ENCODE results near the gene VPS8. TPM values are rescaled to one million over a fixed set of nuclear protein-coding genes. Genes with fewer than 3 reads are reported as not detected.

The VPS8 gene
- total and polyA plus RNA-seq, 9 of the 15 experiments (the other 6 are each of a cell fraction or from before 2014, with no cell fraction given), result 7.2 to 41.0 (median 28.3) TPM

DNA sequence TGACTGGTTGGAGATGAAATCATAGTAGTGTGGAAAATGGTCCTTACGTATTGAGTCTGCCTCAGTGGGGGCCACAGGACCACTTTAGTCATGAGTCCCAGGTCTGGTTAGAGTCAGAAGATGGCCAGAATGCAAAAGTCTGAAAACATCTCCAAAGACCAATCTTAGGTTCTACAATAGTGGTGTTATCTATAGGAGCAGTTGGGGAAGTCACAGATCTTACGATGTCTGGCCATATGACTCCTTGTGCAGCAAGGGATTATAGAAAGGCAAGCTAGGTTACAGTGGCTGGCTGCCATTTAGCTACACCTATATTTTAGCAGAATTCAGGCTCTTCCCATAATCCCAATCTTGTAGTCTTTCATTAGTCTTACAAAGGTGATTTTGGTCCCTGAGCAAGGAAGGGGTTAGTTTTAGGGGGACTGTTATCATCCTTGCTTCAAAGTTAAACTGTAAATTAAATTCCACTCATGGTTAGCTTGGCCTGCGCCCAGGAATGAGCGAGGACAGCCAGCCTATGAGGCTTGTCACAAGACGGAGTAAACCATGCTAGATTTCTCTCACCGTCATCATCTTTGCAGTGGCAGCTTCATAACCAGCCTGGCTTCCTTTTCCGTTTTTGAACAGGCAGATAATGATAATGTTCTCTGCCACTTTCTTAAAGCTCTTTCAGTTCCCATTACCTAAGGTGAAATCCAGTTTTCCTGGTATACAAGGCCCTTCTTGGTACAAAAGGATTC, 134.1 kb downstream of the VPS8 start (continued):
- TF ChIP-seq L3MBTL2 (IDR thresholded peaks at IDR 0.05) (peak; percentile 13; the same call in 1 of the 2 replicates), RFX1 (IDR thresholded peaks at IDR 0.05) (no peak), ZNF239 (CRISPR knock-in tag; IDR thresholded peaks at IDR 0.05) (no peak), ZNF12 (CRISPR knock-in tag; IDR thresholded peaks at IDR 0.05) (no peak), ZNF444 (CRISPR knock-in tag; IDR thresholded peaks at IDR 0.05) (no peak), XRCC5 (IDR thresholded peaks at IDR 0.05; ENCODE audit: low read depth, low read length) (no peak), TFAM (CRISPR knock-in tag; conservative IDR thresholded peaks at IDR 0.05) (no peak), NCOR1 (IDR thresholded peaks at IDR 0.05) (0 out of 2 replicates have a peak, but pooled peaks have one; percentile 34), ADNP (tag; IDR thresholded peaks at IDR 0.05) (no peak), TEAD4 (IDR thresholded peaks at IDR 0.05; ENCODE audit: low read length) (peak; percentile 41; the same call in 1 of the 2 replicates), TEAD4 (CRISPR knock-in tag; IDR thresholded peaks at IDR 0.05; ENCODE audit: borderline replicate concordance) (no peak), SMAD4 (CRISPR knock-in tag; conservative IDR thresholded peaks at IDR 0.05) (peak; percentile 66; the same call in 1 of the 2 replicates), ATF7 (IDR thresholded peaks at IDR 0.05) (no peak), TRIM24 (IDR thresholded peaks at IDR 0.05) (no peak), TSC22D4 (tag; IDR thresholded peaks at IDR 0.05) (no peak), NUFIP1 (IDR thresholded peaks at IDR 0.05; ENCODE audit: partially characterized antibody) (no peak), ZSCAN32 (CRISPR knock-in tag; IDR thresholded peaks at IDR 0.05) (no peak), NRF1 (conservative IDR thresholded peaks at IDR 0.05 in 1 of 2, IDR thresholded peaks at IDR 0.05 in 1 of 2) (no peak), CBFB (CRISPR knock-in tag; IDR thresholded peaks at IDR 0.05) (no peak), CBX1 (IDR thresholded peaks at IDR 0.05; ENCODE audit: low read depth) (no peak), SMARCA5 (IDR thresholded peaks at IDR 0.05) (no peak), SRSF7 (optimal IDR thresholded peaks at IDR 0.05; ENCODE audit: low read depth, low read length) (no peak)
- TF ChIP-seq, protein P1, sequence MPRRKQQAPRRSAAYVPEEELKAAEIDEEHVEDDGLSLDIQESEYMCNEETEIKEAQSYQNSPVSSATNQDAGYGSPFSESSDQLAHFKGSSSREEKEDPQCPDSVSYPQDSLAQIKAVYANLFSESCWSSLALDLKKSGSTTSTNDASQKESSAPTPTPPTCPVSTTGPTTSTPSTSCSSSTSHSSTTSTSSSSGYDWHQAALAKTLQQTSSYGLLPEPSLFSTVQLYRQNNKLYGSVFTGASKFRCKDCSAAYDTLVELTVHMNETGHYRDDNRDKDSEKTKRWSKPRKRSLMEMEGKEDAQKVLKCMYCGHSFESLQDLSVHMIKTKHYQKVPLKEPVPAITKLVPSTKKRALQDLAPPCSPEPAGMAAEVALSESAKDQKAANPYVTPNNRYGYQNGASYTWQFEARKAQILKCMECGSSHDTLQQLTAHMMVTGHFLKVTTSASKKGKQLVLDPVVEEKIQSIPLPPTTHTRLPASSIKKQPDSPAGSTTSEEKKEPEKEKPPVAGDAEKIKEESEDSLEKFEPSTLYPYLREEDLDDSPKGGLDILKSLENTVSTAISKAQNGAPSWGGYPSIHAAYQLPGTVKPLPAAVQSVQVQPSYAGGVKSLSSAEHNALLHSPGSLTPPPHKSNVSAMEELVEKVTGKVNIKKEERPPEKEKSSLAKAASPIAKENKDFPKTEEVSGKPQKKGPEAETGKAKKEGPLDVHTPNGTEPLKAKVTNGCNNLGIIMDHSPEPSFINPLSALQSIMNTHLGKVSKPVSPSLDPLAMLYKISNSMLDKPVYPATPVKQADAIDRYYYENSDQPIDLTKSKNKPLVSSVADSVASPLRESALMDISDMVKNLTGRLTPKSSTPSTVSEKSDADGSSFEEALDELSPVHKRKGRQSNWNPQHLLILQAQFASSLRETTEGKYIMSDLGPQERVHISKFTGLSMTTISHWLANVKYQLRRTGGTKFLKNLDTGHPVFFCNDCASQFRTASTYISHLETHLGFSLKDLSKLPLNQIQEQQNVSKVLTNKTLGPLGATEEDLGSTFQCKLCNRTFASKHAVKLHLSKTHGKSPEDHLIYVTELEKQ (CRISPR knock-in tag; IDR thresholded peaks at IDR 0.05), result no peak
- TF ChIP-seq, protein P2, sequence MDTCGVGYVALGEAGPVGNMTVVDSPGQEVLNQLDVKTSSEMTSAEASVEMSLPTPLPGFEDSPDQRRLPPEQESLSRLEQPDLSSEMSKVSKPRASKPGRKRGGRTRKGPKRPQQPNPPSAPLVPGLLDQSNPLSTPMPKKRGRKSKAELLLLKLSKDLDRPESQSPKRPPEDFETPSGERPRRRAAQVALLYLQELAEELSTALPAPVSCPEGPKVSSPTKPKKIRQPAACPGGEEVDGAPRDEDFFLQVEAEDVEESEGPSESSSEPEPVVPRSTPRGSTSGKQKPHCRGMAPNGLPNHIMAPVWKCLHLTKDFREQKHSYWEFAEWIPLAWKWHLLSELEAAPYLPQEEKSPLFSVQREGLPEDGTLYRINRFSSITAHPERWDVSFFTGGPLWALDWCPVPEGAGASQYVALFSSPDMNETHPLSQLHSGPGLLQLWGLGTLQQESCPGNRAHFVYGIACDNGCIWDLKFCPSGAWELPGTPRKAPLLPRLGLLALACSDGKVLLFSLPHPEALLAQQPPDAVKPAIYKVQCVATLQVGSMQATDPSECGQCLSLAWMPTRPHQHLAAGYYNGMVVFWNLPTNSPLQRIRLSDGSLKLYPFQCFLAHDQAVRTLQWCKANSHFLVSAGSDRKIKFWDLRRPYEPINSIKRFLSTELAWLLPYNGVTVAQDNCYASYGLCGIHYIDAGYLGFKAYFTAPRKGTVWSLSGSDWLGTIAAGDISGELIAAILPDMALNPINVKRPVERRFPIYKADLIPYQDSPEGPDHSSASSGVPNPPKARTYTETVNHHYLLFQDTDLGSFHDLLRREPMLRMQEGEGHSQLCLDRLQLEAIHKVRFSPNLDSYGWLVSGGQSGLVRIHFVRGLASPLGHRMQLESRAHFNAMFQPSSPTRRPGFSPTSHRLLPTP (IDR thresholded peaks at IDR 0.05; ENCODE audit: borderline replicate concordance, extremely low read depth, insufficient read length), result no peak
- TF ChIP-seq, protein P3, sequence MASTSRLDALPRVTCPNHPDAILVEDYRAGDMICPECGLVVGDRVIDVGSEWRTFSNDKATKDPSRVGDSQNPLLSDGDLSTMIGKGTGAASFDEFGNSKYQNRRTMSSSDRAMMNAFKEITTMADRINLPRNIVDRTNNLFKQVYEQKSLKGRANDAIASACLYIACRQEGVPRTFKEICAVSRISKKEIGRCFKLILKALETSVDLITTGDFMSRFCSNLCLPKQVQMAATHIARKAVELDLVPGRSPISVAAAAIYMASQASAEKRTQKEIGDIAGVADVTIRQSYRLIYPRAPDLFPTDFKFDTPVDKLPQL (IDR thresholded peaks at IDR 0.05; ENCODE audit: extremely low read depth, insufficient read length), result no peak

All from K562 (cell line).